ENCODE measurements around the gene NRIP1. TPM values are rescaled to one million over a fixed set of nuclear protein-coding genes. Genes with fewer than 3 reads are reported as not detected.
"Not testable (repeated sequence)": the region's sequence is repeated elsewhere in the genome, so short reads cannot be mapped to it uniquely, and the experiment has no call there.

The NRIP1 gene
- total RNA-seq, 1 experiment from 2014 or later = 24.1 TPM

- no peak for DNase-seq (ENCODE audit: low spot score)
These were observed 83.6 kb downstream of the NRIP1 start for GRCh38 chr21:14981246-14981645.

GRCh38 chr21:14979264-14979663 lies 85.5 kb downstream of the NRIP1 start:
- no peak for DNase-seq (ENCODE audit: low spot score)

GRCh38 chr21:14977814-14978213 lies 87.0 kb downstream of the NRIP1 start:
- DNase-seq (ENCODE audit: low spot score) = no peak

GRCh38 chr21:14975136-14975919 lies 89.5 kb downstream of the NRIP1 start:
- DNase-seq (ENCODE audit: low spot score) = no peak

- no peak for DNase-seq (ENCODE audit: low spot score)
These were observed 92.1 kb downstream of the NRIP1 start for GRCh38 chr21:14972678-14973077.

GRCh38 chr21:14968821-14969220 lies 96.0 kb downstream of the NRIP1 start:
- DNase-seq (ENCODE audit: low spot score) = no peak

- no peak for DNase-seq (ENCODE audit: low spot score)
These were observed 96.8 kb downstream of the NRIP1 start for GRCh38 chr21:14968029-14968428.

- DNase-seq (ENCODE audit: low spot score) = no peak
These were observed 100.2 kb downstream of the NRIP1 start for GRCh38 chr21:14964621-14965020.

GRCh38 chr21:14962217-14962616 lies 102.6 kb downstream of the NRIP1 start:
- DNase-seq (ENCODE audit: low spot score) = no peak

GRCh38 chr21:14961502-14961901 lies 103.3 kb downstream of the NRIP1 start:
- no peak for DNase-seq (ENCODE audit: low spot score)

- no peak for DNase-seq (ENCODE audit: low spot score)
These were observed 105.5 kb downstream of the NRIP1 start for GRCh38 chr21:14959343-14959742.

- no peak for DNase-seq (ENCODE audit: low spot score)
These were observed 107.0 kb downstream of the NRIP1 start for GRCh38 chr21:14957836-14958235.

- no peak for DNase-seq (ENCODE audit: low spot score)
These were observed 108.0 kb downstream of the NRIP1 start for GRCh38 chr21:14956807-14957206.

GRCh38 chr21:14955936-14956520 lies 108.8 kb downstream of the NRIP1 start:
- no peak for DNase-seq (ENCODE audit: low spot score)

- no peak for DNase-seq (ENCODE audit: low spot score)
These were observed 111.9 kb downstream of the NRIP1 start for GRCh38 chr21:14952916-14953315.

GRCh38 chr21:14949603-14950002 lies 115.2 kb downstream of the NRIP1 start:
- no peak for DNase-seq (ENCODE audit: low spot score)

GRCh38 chr21:14947613-14948160 lies 117.1 kb downstream of the NRIP1 start:
- DNase-seq (ENCODE audit: low spot score) = no peak

GRCh38 chr21:14945176-14945575 lies 119.6 kb downstream of the NRIP1 start:
- DNase-seq (ENCODE audit: low spot score) = no peak

- no peak for DNase-seq (ENCODE audit: low spot score)
These were observed 121.2 kb downstream of the NRIP1 start for GRCh38 chr21:14943616-14944015.

- no peak for DNase-seq (ENCODE audit: low spot score)
These were observed 121.9 kb downstream of the NRIP1 start for GRCh38 chr21:14942801-14943490.

- DNase-seq (ENCODE audit: low spot score) = not testable (repeated sequence)
These were observed 137.5 kb downstream of the NRIP1 start for GRCh38 chr21:14927324-14927723.

GRCh38 chr21:14926186-14926585 lies 138.6 kb downstream of the NRIP1 start:
- DNase-seq (ENCODE audit: low spot score) = no peak
